ENCODE results near the gene LHPP.

Gene LHPP

GRCh38 chr10:124648738-124649137 lies 187.1 kb downstream of the LHPP start:
- FAIRE-seq, result no peak

- FAIRE-seq, result no peak
Observed at GRCh38 chr10:124649214-124649613, 187.6 kb downstream of the LHPP start.

GRCh38 chr10:124650263-124650662 lies 188.6 kb downstream of the LHPP start:
- no peak for FAIRE-seq

GRCh38 chr10:124650820-124651401 lies 189.3 kb downstream of the LHPP start:
- no peak for FAIRE-seq

- FAIRE-seq, result no peak
Observed at GRCh38 chr10:124651402-124651891, 189.8 kb downstream of the LHPP start.

- FAIRE-seq, result no peak
Observed at GRCh38 chr10:124652200-124652599, 190.6 kb downstream of the LHPP start.

- FAIRE-seq, result no peak
Observed at GRCh38 chr10:124652701-124653100, 191.1 kb downstream of the LHPP start.

GRCh38 chr10:124653311-124653710 lies 191.7 kb downstream of the LHPP start:
- no peak for FAIRE-seq

- FAIRE-seq, result no peak
Observed at GRCh38 chr10:124653811-124654651, 192.4 kb downstream of the LHPP start.

GRCh38 chr10:124654686-124655085 lies 193.1 kb downstream of the LHPP start:
- no peak for FAIRE-seq

- no peak for FAIRE-seq
Observed at GRCh38 chr10:124655191-124656112, 193.8 kb downstream of the LHPP start.

GRCh38 chr10:124656113-124656490 lies 194.5 kb downstream of the LHPP start:
- no peak for FAIRE-seq

GRCh38 chr10:124656541-124656940 lies 194.9 kb downstream of the LHPP start:
- FAIRE-seq, result no peak

GRCh38 chr10:124657806-124658205 lies 196.2 kb downstream of the LHPP start:
- no peak for FAIRE-seq

GRCh38 chr10:124658591-124659242 lies 197.1 kb downstream of the LHPP start:
- no peak for FAIRE-seq

GRCh38 chr10:124659380-124659779 lies 197.8 kb downstream of the LHPP start:
- FAIRE-seq, result no peak

- no peak for FAIRE-seq
Observed at GRCh38 chr10:124660404-124661125, 198.9 kb downstream of the LHPP start.

GRCh38 chr10:124661660-124662180 lies 200.1 kb downstream of the LHPP start:
- FAIRE-seq, result no peak

- FAIRE-seq, result no peak
Observed at GRCh38 chr10:124663228-124663627, 201.6 kb downstream of the LHPP start.
